Mucosa of stomach (tissue), 1 donor: ENCODE results near the gene NRDC.

Experiments used
- H3K27me3 ChIP-seq: one replicate; pipeline ENCODE4 v1.7.0; 2013; ENCODE audit warnings: mild to moderate bottlenecking, low read length; ENCODE audit not compliant: control insufficient read depth, insufficient read depth
- H3K36me3 ChIP-seq: one replicate; pipeline ENCODE4 v1.7.0; 2013; ENCODE audit warnings: low read length; ENCODE audit not compliant: control insufficient read depth, insufficient read depth
- H3K4me1 ChIP-seq: one replicate; pipeline ENCODE4 v1.7.0; 2013; ENCODE audit warnings: mild to moderate bottlenecking, low read length; ENCODE audit not compliant: control insufficient read depth, insufficient read depth
- H3K4me3 ChIP-seq: one replicate; pipeline ENCODE4 v1.7.0; 2013; ENCODE audit warnings: low read length
- H3K9ac ChIP-seq: one replicate; pipeline ENCODE4 v1.7.0; 2013; ENCODE audit warnings: mild to moderate bottlenecking, low read length, moderate library complexity
- H3K9me3 ChIP-seq: one replicate; pipeline ENCODE4 v1.7.0; 2013; ENCODE audit warnings: mild to moderate bottlenecking, low read length, moderate library complexity; ENCODE audit not compliant: control insufficient read depth
- donor health status: Pancreatic carcinoma.

Gene NRDC

GRCh38 chr1:51780927-51781326, 97.6 kb downstream of the NRDC start:
- no peak overlapping the region for H3K9ac ChIP-seq
- no peak overlapping the region for H3K4me3 ChIP-seq
- H3K36me3 ChIP-seq, result peaks cover 13% of the 10 kb centered on the region
- no peaks in the 10 kb centered on the region for H3K27me3 ChIP-seq
- H3K4me1 ChIP-seq, result no peaks in the 10 kb centered on the region
- H3K9me3 ChIP-seq, result no peaks in the 10 kb centered on the region

GRCh38 chr1:51776408-51776807, 102.1 kb downstream of the NRDC start:
- H3K27me3 ChIP-seq, result no peaks in the 10 kb centered on the region
- no peaks in the 10 kb centered on the region for H3K9me3 ChIP-seq
- H3K36me3 ChIP-seq, result no peaks in the 10 kb centered on the region
- no peak overlapping the region for H3K9ac ChIP-seq
- H3K4me3 ChIP-seq, result no peak overlapping the region
- no peaks in the 10 kb centered on the region for H3K4me1 ChIP-seq

- H3K27me3 ChIP-seq, result no peaks in the 10 kb centered on the region
- no peak overlapping the region for H3K4me3 ChIP-seq
- no peaks in the 10 kb centered on the region for H3K9me3 ChIP-seq
- H3K9ac ChIP-seq, result no peak overlapping the region
- no peaks in the 10 kb centered on the region for H3K4me1 ChIP-seq
- H3K36me3 ChIP-seq, result no peaks in the 10 kb centered on the region
Observed at GRCh38 chr1:51768971-51769588, 109.4 kb downstream of the NRDC start.

GRCh38 chr1:51761351-51761750, 117.2 kb downstream of the NRDC start:
- no peaks in the 10 kb centered on the region for H3K4me1 ChIP-seq
- H3K36me3 ChIP-seq, result peaks cover 3% of the 10 kb centered on the region
- H3K4me3 ChIP-seq, result no peak overlapping the region
- H3K9ac ChIP-seq, result no peak overlapping the region
- no peaks in the 10 kb centered on the region for H3K9me3 ChIP-seq
- no peaks in the 10 kb centered on the region for H3K27me3 ChIP-seq

- no peak overlapping the region for H3K4me3 ChIP-seq
- no peaks in the 10 kb centered on the region for H3K4me1 ChIP-seq
- H3K27me3 ChIP-seq, result no peaks in the 10 kb centered on the region
- peaks cover 3% of the 10 kb centered on the region for H3K36me3 ChIP-seq
- no peak overlapping the region for H3K9ac ChIP-seq
- no peaks in the 10 kb centered on the region for H3K9me3 ChIP-seq
Observed at GRCh38 chr1:51760872-51761271, 117.7 kb downstream of the NRDC start.

GRCh38 chr1:51758310-51758709, 120.2 kb downstream of the NRDC start:
- no peaks in the 10 kb centered on the region for H3K4me1 ChIP-seq
- no peaks in the 10 kb centered on the region for H3K9me3 ChIP-seq
- H3K4me3 ChIP-seq, result no peak overlapping the region
- H3K36me3 ChIP-seq, result peaks cover 3% of the 10 kb centered on the region
- no peak overlapping the region for H3K9ac ChIP-seq
- no peaks in the 10 kb centered on the region for H3K27me3 ChIP-seq

GRCh38 chr1:51756290-51756689, 122.2 kb downstream of the NRDC start:
- Histone ChIP-seq H3K4me1 (no peaks in the 10 kb centered on the region), H3K4me3 (no peak overlapping the region), H3K9me3 (no peaks in the 10 kb centered on the region), H3K27me3 (no peaks in the 10 kb centered on the region), H3K9ac (no peak overlapping the region), H3K36me3 (no peaks in the 10 kb centered on the region)

- Histone ChIP-seq H3K4me1 (no peaks in the 10 kb centered on the region), H3K9me3 (no peaks in the 10 kb centered on the region), H3K36me3 (no peaks in the 10 kb centered on the region), H3K4me3 (no peak overlapping the region), H3K9ac (no peak overlapping the region), H3K27me3 (no peaks in the 10 kb centered on the region)
Observed at GRCh38 chr1:51755437-51755836, 123.1 kb downstream of the NRDC start.

GRCh38 chr1:51754666-51755065, 123.9 kb downstream of the NRDC start:
- H3K9ac ChIP-seq, result no peak overlapping the region
- no peaks in the 10 kb centered on the region for H3K27me3 ChIP-seq
- H3K4me1 ChIP-seq, result no peaks in the 10 kb centered on the region
- no peaks in the 10 kb centered on the region for H3K9me3 ChIP-seq
- no peak overlapping the region for H3K4me3 ChIP-seq
- H3K36me3 ChIP-seq, result no peaks in the 10 kb centered on the region

GRCh38 chr1:51753969-51754368, 124.6 kb downstream of the NRDC start:
- Histone ChIP-seq H3K9me3 (no peaks in the 10 kb centered on the region), H3K4me3 (no peak overlapping the region), H3K9ac (no peak overlapping the region), H3K36me3 (no peaks in the 10 kb centered on the region), H3K4me1 (no peaks in the 10 kb centered on the region), H3K27me3 (no peaks in the 10 kb centered on the region)

GRCh38 chr1:51752073-51752948, 126.2 kb downstream of the NRDC start:
- H3K9me3 ChIP-seq, result no peaks in the 10 kb centered on the region
- no peaks in the 10 kb centered on the region for H3K27me3 ChIP-seq
- no peaks in the 10 kb centered on the region for H3K36me3 ChIP-seq
- H3K4me3 ChIP-seq, result no peak overlapping the region
- no peaks in the 10 kb centered on the region for H3K4me1 ChIP-seq
- no peak overlapping the region for H3K9ac ChIP-seq

- no peak overlapping the region for H3K9ac ChIP-seq
- no peaks in the 10 kb centered on the region for H3K36me3 ChIP-seq
- H3K9me3 ChIP-seq, result no peaks in the 10 kb centered on the region
- no peaks in the 10 kb centered on the region for H3K4me1 ChIP-seq
- no peak overlapping the region for H3K4me3 ChIP-seq
- H3K27me3 ChIP-seq, result no peaks in the 10 kb centered on the region
Observed at GRCh38 chr1:51750729-51751128, 127.8 kb downstream of the NRDC start.
